HEK293 (cell line): Measurements from ENCODE around the gene HMGXB4.

Source experiments
- GLIS1 ChIP-seq: fragments of 450-650 bp; formaldehyde crosslinking; IDR thresholded peaks from 2 replicates; pipeline ENCODE4 v1.5.1; 2016; ENCODE audit warnings: missing biosample characterization, missing genetic modification characterization
- KLF1 ChIP-seq: fragments of 450-650 bp; formaldehyde crosslinking; IDR thresholded peaks from 2 replicates; pipeline ENCODE4 v1.5.1; 2016; ENCODE audit warnings: missing biosample characterization, missing genetic modification characterization
- MZF1 ChIP-seq: fragments of 450-650 bp; formaldehyde crosslinking; IDR thresholded peaks from 2 replicates; pipeline ENCODE4 v1.5.1; 2017; ENCODE audit warnings: missing biosample characterization, missing genetic modification characterization, borderline replicate concordance
- OVOL3 ChIP-seq: fragments of 450-650 bp; formaldehyde crosslinking; IDR thresholded peaks from 2 replicates; pipeline ENCODE4 v1.5.1; 2016; ENCODE audit warnings: missing biosample characterization, missing genetic modification characterization
- PRDM1 ChIP-seq: fragments of 450-650 bp; formaldehyde crosslinking; IDR thresholded peaks from 2 replicates; pipeline ENCODE4; 2016; ENCODE audit warnings: missing biosample characterization, missing genetic modification characterization
- PRDM6 ChIP-seq: fragments of 450-650 bp; formaldehyde crosslinking; IDR thresholded peaks from 2 replicates; pipeline ENCODE4 v1.5.1; 2017; ENCODE audit warnings: missing biosample characterization, missing genetic modification characterization
- SCRT1 ChIP-seq: fragments of 450-650 bp; formaldehyde crosslinking; IDR thresholded peaks from 2 replicates; pipeline ENCODE4 v1.5.1; 2016; ENCODE audit warnings: missing biosample characterization, missing genetic modification characterization, borderline replicate concordance
- SCRT2 ChIP-seq: fragments of 450-650 bp; formaldehyde crosslinking; IDR thresholded peaks from 2 replicates; pipeline ENCODE4 v1.5.1; 2016; ENCODE audit warnings: missing biosample characterization, missing genetic modification characterization
- WT1 ChIP-seq: fragments of 450-650 bp; formaldehyde crosslinking; IDR thresholded peaks from 2 replicates; pipeline ENCODE4 v1.5.1; 2016; ENCODE audit warnings: missing biosample characterization, missing genetic modification characterization
- ZBTB17 ChIP-seq: fragments of 450-650 bp; formaldehyde crosslinking; IDR thresholded peaks from 2 replicates; pipeline ENCODE4 v1.5.1; 2016; ENCODE audit warnings: missing biosample characterization, missing genetic modification characterization
- ZBTB7A ChIP-seq: fragments of 450-650 bp; formaldehyde crosslinking; IDR thresholded peaks from 2 replicates; pipeline ENCODE4 v1.5.1; 2016; ENCODE audit warnings: low read depth, missing biosample characterization, missing genetic modification characterization
- ZFP41 ChIP-seq: fragments of 450-650 bp; formaldehyde crosslinking; IDR thresholded peaks from 2 replicates; pipeline ENCODE4 v1.5.1; 2016; ENCODE audit warnings: missing biosample characterization, missing genetic modification characterization, borderline replicate concordance
- ZNF114 ChIP-seq: fragments of 450-650 bp; formaldehyde crosslinking; IDR thresholded peaks from 2 replicates; pipeline ENCODE4 v1.5.0; 2017; ENCODE audit warnings: missing biosample characterization, missing genetic modification characterization
- ZNF140 ChIP-seq: fragments of 450-650 bp; formaldehyde crosslinking; IDR thresholded peaks from 2 replicates; pipeline ENCODE4 v1.5.1; 2016; ENCODE audit warnings: missing biosample characterization, missing genetic modification characterization
- ZNF16 ChIP-seq: fragments of 450-650 bp; formaldehyde crosslinking; IDR thresholded peaks from 2 replicates; pipeline ENCODE4 v1.5.1; 2016; ENCODE audit warnings: low read depth, missing biosample characterization, missing genetic modification characterization
- ZNF335 ChIP-seq: fragments of 450-650 bp; formaldehyde crosslinking; conservative IDR thresholded peaks from 2 replicates; pipeline ENCODE4 v1.5.1; 2016; ENCODE audit warnings: missing biosample characterization, missing genetic modification characterization
- ZNF514 ChIP-seq: fragments of 450-650 bp; formaldehyde crosslinking; IDR thresholded peaks from 2 replicates; pipeline ENCODE4 v1.5.1; 2016; ENCODE audit warnings: missing biosample characterization, missing genetic modification characterization
- ZNF544 ChIP-seq: fragments of 450-650 bp; formaldehyde crosslinking; IDR thresholded peaks from 2 replicates; pipeline ENCODE4 v1.5.0; 2017; ENCODE audit warnings: missing biosample characterization, missing genetic modification characterization
- ZNF580 ChIP-seq: fragments of 450-650 bp; formaldehyde crosslinking; IDR thresholded peaks from 2 replicates; pipeline ENCODE4 v1.5.1; 2016; ENCODE audit warnings: missing biosample characterization, missing genetic modification characterization
- ZNF629 ChIP-seq: fragments of 450-650 bp; formaldehyde crosslinking; IDR thresholded peaks from 2 replicates; pipeline ENCODE4 v1.5.1; 2017; ENCODE audit warnings: missing biosample characterization, missing genetic modification characterization
- ZNF768 ChIP-seq: fragments of 450-650 bp; formaldehyde crosslinking; IDR thresholded peaks from 2 replicates; pipeline ENCODE4 v1.5.1; 2018; ENCODE audit warnings: missing biosample characterization, mild to moderate bottlenecking, missing genetic modification characterization
- ZNF785 ChIP-seq: fragments of 450-650 bp; formaldehyde crosslinking; IDR thresholded peaks from 2 replicates; pipeline ENCODE4 v1.5.1; 2016; ENCODE audit warnings: missing biosample characterization, missing genetic modification characterization
- ZNF791 ChIP-seq: fragments of 450-650 bp; formaldehyde crosslinking; IDR thresholded peaks from 2 replicates; pipeline ENCODE4 v1.5.1; 2016; ENCODE audit warnings: missing biosample characterization, missing genetic modification characterization
- ZSCAN16 ChIP-seq: fragments of 450-650 bp; formaldehyde crosslinking; IDR thresholded peaks from 2 replicates; pipeline ENCODE4 v1.5.1; 2016; ENCODE audit warnings: missing biosample characterization, missing genetic modification characterization
- TF ChIP-seq, protein P1 (sequence below): fragments of 450-650 bp; formaldehyde crosslinking; IDR thresholded peaks from 2 replicates; pipeline ENCODE4 v1.5.1; 2016; ENCODE audit warnings: missing biosample characterization, missing genetic modification characterization, borderline replicate concordance

Gene HMGXB4

GRCh38 chr22:35258191-35258988, 1.1 kb downstream of the HMGXB4 start (continued):
- peak; percentile 82 for TF ChIP-seq ZNF335 (tag by site-specific recombination)
- no peak for TF ChIP-seq ZBTB7A (tag by site-specific recombination)
- TF ChIP-seq ZNF544 (tag by site-specific recombination) = no peak
- TF ChIP-seq, protein P1, sequence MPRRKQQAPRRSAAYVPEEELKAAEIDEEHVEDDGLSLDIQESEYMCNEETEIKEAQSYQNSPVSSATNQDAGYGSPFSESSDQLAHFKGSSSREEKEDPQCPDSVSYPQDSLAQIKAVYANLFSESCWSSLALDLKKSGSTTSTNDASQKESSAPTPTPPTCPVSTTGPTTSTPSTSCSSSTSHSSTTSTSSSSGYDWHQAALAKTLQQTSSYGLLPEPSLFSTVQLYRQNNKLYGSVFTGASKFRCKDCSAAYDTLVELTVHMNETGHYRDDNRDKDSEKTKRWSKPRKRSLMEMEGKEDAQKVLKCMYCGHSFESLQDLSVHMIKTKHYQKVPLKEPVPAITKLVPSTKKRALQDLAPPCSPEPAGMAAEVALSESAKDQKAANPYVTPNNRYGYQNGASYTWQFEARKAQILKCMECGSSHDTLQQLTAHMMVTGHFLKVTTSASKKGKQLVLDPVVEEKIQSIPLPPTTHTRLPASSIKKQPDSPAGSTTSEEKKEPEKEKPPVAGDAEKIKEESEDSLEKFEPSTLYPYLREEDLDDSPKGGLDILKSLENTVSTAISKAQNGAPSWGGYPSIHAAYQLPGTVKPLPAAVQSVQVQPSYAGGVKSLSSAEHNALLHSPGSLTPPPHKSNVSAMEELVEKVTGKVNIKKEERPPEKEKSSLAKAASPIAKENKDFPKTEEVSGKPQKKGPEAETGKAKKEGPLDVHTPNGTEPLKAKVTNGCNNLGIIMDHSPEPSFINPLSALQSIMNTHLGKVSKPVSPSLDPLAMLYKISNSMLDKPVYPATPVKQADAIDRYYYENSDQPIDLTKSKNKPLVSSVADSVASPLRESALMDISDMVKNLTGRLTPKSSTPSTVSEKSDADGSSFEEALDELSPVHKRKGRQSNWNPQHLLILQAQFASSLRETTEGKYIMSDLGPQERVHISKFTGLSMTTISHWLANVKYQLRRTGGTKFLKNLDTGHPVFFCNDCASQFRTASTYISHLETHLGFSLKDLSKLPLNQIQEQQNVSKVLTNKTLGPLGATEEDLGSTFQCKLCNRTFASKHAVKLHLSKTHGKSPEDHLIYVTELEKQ (tag by site-specific recombination) = no peak
- TF ChIP-seq WT1 (tag by site-specific recombination) = no peak
- TF ChIP-seq ZNF785 (tag by site-specific recombination) = no peak
- TF ChIP-seq MZF1 = peak; percentile 96
- no peak for TF ChIP-seq ZNF114
- peak; percentile 71; the same call in 1 of the 2 replicates for TF ChIP-seq ZBTB17 (tag by site-specific recombination)
- TF ChIP-seq SCRT2 (tag by site-specific recombination) = peak; percentile 87
- no peak for TF ChIP-seq KLF1 (tag by site-specific recombination)
- no peak for TF ChIP-seq OVOL3 (tag by site-specific recombination)
- TF ChIP-seq ZNF629 (tag by site-specific recombination) = no peak
- TF ChIP-seq GLIS1 (tag by site-specific recombination) = no peak
- no peak; the same call in 1 of the 2 replicates for TF ChIP-seq PRDM1 (tag by site-specific recombination)
- no peak for TF ChIP-seq ZSCAN16
- TF ChIP-seq PRDM6 = no peak
- TF ChIP-seq ZNF580 (tag by site-specific recombination) = no peak
- TF ChIP-seq ZNF140 (tag by site-specific recombination) = no peak
- no peak for TF ChIP-seq ZNF768 (tag by site-specific recombination)
- TF ChIP-seq SCRT1 (tag by site-specific recombination) = 0 out of 2 replicates have a peak, but pooled peaks have one; percentile 31
- no peak for TF ChIP-seq ZNF16
- no peak for TF ChIP-seq ZFP41 (tag by site-specific recombination)
- no peak for TF ChIP-seq ZNF514 (tag by site-specific recombination)
- TF ChIP-seq ZNF791 (tag by site-specific recombination) = no peak
